Kidney (tissue), 14 donors: Measurements from ENCODE around the gene THOC7. TPM values are rescaled to one million over a fixed set of nuclear protein-coding genes. Genes with fewer than 3 reads are reported as not detected.

ENCODE experiments used
- DNase-seq, 5 donors: peaks; one replicate each; pipeline ENCODE4 v3.0.0-alpha.2; 2013 to 2020
- FAIRE-seq: peaks from 2 replicates; lab custom pipeline; 2012; peaks lifted over from hg19 to GRCh38; lab: Jason Lieb, UNC
- H3K27ac ChIP-seq, 2 donors: one replicate each; pipeline ENCODE4 v1.7.0; 2013; ENCODE audit warnings: low read depth in 2 of 2, low read length in 2 of 2, inconsistent platforms in 1 of 2
- H3K27me3 ChIP-seq: one replicate; pipeline ENCODE4 v1.7.1; 2013; ENCODE audit warnings: low read length, inconsistent platforms; ENCODE audit not compliant: control insufficient read depth, insufficient read depth
- H3K36me3 ChIP-seq, 3 donors: one replicate each; pipeline versions ENCODE4 v1.7.0 to v1.7.1; 2013; ENCODE audit warnings: low read length in 3 of 3, control low read depth in 1 of 3, inconsistent platforms in 1 of 3; ENCODE audit not compliant: insufficient read depth in 3 of 3, control insufficient read depth in 2 of 3
- H3K4me1 ChIP-seq, 3 donors: one replicate each; pipeline versions ENCODE4 v1.7.0 to v1.7.1; 2013; ENCODE audit warnings: low read length in 3 of 3, inconsistent platforms in 1 of 3, low read depth in 1 of 3; ENCODE audit not compliant: control insufficient read depth in 2 of 3, insufficient read depth in 2 of 3
- H3K4me3 ChIP-seq, 3 donors: one replicate each; pipeline versions ENCODE4 v1.7.0 to v1.8.1; 2013; ENCODE audit warnings: low read length in 3 of 3, control low read depth in 1 of 3, inconsistent platforms in 1 of 3
- H3K9ac ChIP-seq, 3 donors: one replicate each; pipeline versions ENCODE4 v1.7.0 to v1.7.1; 2013; ENCODE audit warnings: low read length in 3 of 3, control low read depth in 1 of 3, inconsistent platforms in 1 of 3
- H3K9me3 ChIP-seq, 3 donors: one replicate each; pipeline versions ENCODE4 v1.7.0 to v1.7.1; 2013; ENCODE audit warnings: low read length in 3 of 3, control low read depth in 1 of 3, inconsistent platforms in 1 of 3; ENCODE audit not compliant: control insufficient read depth in 2 of 3, insufficient read depth in 1 of 3
- CTCF ChIP-seq: IDR thresholded peaks from 3 replicates; pipeline ENCODE4 v1.5.1; 2012; ENCODE audit warnings: mild to moderate bottlenecking, moderate library complexity, borderline replicate concordance; ENCODE audit not compliant: insufficient read depth; ENCODE audit errors: extremely low read depth
- intact Hi-C: fragments of 100-400 bp; cut with DNase I; formaldehyde crosslinking; loops from one replicate; pipeline ENCODE4 v1.11.1; 2022
- polyA plus RNA-seq: library from polyadenylated mRNA; stranded (reverse); fragments of 350-450 nt; fragmentation: Illumina TruSeq; extraction: RNeasy Lipid Tissue Mini Kit (QIAGEN cat#74804); gene quantifications from one replicate; pipeline ENCODE4 v1.2.3, GENCODE V29; 2014; ENCODE audit warnings: low read depth, low replicate concordance; ENCODE audit not compliant: insufficient read depth
- total RNA-seq: library from RNA; stranded (reverse); fragmentation: NEBNext Ultra II Directional; extraction: Animal tissue kit (Norgen Biotek cat#: 25700); gene quantifications from one replicate; pipeline ENCODE4 v1.2.1, GENCODE V29; 2021
- donor health status: control.
- donor health status: control.
- donor health status: control.
- donor health status: control.
- donor health status: control.
- donor health status: DM: yes; HTN: yes; CAD: no.
- donor health status: Normal renal cell carcinoma (clear cell type).

Gene THOC7
- total and polyA plus RNA-seq, 2 donors from 2014 or later = 55.2 to 99.5 TPM

- FAIRE-seq (no peak), DNase-seq (no peak)
- H3K9ac ChIP-seq = no peak overlapping the region
- H3K27me3 ChIP-seq = no peaks in the 10 kb centered on the region
- no peaks in the 10 kb centered on the region for H3K36me3 ChIP-seq
- no peak overlapping the region for H3K4me3 ChIP-seq
- intact Hi-C loops = no loop called here
- H3K27ac ChIP-seq = no peak overlapping the region
- H3K4me1 ChIP-seq = peaks cover 0 to 8% (median 2%) of the 10 kb centered on the region in 3 donors
- H3K9me3 ChIP-seq = no peaks in the 10 kb centered on the region
- no peak for TF ChIP-seq CTCF
Observed at GRCh38 chr3:63860776-63861175, 2.8 kb downstream of the THOC7 start.

DNA sequence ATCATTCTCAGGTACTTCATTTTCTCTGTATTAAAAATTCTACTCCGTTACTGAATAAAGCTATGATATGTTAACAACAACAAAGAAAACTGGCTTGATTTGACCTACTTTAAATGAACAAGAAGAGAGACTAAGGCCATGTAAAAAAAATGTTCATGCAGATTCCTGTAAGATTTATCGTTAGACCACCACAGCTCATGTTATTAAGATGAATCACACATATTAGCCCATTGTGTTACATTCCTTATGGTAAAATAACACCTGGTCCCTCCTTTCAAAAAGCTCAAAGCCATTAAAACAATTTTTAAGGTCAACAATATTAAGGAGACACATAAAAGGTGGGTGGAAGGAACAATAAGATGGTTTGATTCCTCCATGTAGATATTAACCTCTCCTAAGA is 6.3 kb downstream of the THOC7 start:
- Histone ChIP-seq H3K4me3 (no peak overlapping the region), H3K27ac (no peak overlapping the region), H3K4me1 (no peaks in the 10 kb centered on the region), H3K9me3 (no peaks in the 10 kb centered on the region), H3K36me3 (no peaks in the 10 kb centered on the region), H3K9ac (no peak overlapping the region), H3K27me3 (no peaks in the 10 kb centered on the region)
- intact Hi-C loops = no loop called here
- DNase-seq = no peak
- TF ChIP-seq CTCF = no peak
- no peak for FAIRE-seq

DNA sequence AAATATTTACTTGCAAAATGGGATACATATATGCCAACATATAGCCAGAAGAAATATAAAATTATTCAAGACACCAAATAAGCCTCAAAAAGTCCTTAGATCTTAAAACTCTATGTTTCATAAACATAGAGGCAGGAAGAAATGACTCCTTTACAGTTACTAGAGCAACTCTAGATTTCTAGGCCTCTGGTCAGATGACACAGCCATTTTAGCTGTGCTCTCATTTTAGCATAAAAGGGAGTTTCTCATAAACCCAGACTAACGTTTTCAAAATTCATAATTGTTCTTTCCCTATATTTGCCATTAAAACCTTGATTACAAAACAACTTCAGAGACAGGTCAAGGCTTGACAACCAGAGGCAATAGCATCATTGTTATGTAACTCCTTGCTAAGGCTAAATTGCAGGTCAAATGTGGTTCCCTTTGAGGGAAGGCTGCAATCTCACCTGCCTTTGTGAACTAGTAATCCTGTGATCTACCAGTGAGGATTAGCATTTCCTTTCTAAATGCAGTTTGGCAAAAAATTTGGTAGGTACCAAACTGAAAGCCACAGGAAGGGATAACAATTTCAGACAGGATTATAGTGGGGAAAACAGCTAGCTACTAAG is 8.2 kb downstream of the THOC7 start:
- DNase-seq (no peak), FAIRE-seq (no peak)
- no peaks in the 10 kb centered on the region for H3K9me3 ChIP-seq
- H3K9ac ChIP-seq = no peak overlapping the region
- no peak overlapping the region for H3K27ac ChIP-seq
- H3K36me3 ChIP-seq = no peaks in the 10 kb centered on the region
- intact Hi-C loops = no loop called here
- H3K4me1 ChIP-seq = no peaks in the 10 kb centered on the region
- TF ChIP-seq CTCF = no peak
- no peaks in the 10 kb centered on the region for H3K27me3 ChIP-seq
- no peak overlapping the region for H3K4me3 ChIP-seq

- no peaks in the 10 kb centered on the region for H3K36me3 ChIP-seq
- intact Hi-C loops = no loop called here
- TF ChIP-seq CTCF = no peak
- no peaks in the 10 kb centered on the region for H3K27me3 ChIP-seq
- H3K27ac ChIP-seq = no peak overlapping the region
- DNase-seq = no peak
- no peak overlapping the region for H3K4me3 ChIP-seq
- H3K9me3 ChIP-seq = no peaks in the 10 kb centered on the region
- no peaks in the 10 kb centered on the region for H3K4me1 ChIP-seq
- FAIRE-seq = no peak
- H3K9ac ChIP-seq = no peak overlapping the region
Observed at GRCh38 chr3:63853106-63853505, 10.5 kb downstream of the THOC7 start.
